Epithelial cell of prostate (primary cell): ENCODE measurements around the gene FCRL5.

Source experiments
- DNase-seq: peaks from one replicate; pipeline ENCODE4 v3.0.0-alpha.2; 2011; ENCODE audit warnings: low read depth, low spot score
- H3K27ac ChIP-seq: fragments of 450-650 bp; 2 replicates; pipeline ENCODE4 v1.5.1; 2017; ENCODE audit warnings: mild to moderate bottlenecking

The FCRL5 gene

DNA sequence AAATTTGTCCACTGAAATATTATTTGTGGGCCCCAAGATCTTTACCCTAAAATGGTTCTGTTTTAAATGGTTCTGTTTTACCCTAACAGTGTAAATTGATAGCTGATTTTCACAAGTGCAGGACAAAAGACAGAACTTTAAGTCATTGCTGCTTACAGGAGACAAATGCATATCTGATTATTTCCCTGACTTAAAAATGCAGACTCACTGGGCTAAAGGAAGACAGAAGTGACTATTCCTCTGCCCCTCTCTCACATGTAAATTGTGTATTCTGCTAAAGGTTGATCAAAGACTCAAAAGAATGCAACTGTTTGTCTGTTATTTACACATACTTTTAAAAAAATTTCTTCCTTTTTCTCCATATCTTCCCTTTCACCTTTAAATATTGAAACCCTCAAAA lies 12.7 kb downstream of the FCRL5 start:
- H3K27ac ChIP-seq = no peak overlapping the region
- no peak for DNase-seq

DNA sequence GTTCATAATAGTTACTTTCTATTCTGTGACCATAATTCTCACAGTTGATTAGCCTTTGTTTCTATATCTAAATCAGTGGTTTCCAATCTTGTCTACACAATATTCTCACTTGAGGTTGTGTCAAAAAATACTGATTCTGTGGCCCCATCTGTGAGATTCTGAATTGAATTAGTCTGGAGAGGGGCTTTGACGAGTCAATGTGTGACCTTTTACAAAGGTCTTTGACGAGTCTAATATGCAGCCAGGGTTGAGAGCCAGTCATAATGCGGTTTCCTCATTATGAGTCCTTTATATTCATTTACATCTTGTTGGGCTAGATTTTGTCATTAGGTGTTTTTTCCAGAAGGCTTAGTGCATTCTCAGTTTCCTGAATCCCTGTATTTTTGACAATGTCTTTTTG lies 19.7 kb downstream of the FCRL5 start:
- no peak for DNase-seq
- no peak overlapping the region for H3K27ac ChIP-seq

DNA sequence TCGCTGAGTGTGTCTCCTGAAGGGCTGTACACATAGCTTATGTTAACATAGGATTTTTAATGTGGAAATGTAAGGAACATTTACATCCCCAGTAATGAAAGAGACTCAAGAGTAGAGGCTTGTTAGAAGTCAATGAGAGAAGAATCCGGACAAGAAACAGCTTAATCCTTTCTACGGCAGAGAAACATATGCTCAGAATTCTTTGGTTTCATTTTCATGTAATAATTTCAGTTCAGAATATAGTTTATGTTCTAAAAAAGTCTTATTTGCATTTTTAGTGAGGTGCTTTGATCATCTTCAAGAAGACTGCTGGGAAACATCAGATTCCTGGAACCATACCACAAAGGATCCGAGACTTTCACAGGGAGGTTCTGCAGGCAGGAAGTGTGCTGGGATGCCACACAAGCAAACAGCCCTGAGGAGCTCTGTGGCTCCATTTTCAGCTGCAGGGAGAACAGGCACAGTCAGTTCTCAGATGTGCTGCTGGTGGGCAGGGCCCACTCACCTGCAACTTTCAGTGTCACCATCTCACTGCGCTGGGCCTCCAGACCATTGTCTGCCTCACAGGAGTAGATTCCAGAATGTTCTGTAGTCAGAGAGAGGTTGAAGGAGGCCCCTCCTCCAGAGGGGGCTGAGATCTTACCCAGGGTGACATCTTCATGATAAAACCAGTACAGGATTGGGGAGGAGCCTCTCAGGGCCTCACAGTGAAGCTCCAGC lies 28.4 kb downstream of the FCRL5 start:
- no peak for DNase-seq
- H3K27ac ChIP-seq = no peak overlapping the region

DNA sequence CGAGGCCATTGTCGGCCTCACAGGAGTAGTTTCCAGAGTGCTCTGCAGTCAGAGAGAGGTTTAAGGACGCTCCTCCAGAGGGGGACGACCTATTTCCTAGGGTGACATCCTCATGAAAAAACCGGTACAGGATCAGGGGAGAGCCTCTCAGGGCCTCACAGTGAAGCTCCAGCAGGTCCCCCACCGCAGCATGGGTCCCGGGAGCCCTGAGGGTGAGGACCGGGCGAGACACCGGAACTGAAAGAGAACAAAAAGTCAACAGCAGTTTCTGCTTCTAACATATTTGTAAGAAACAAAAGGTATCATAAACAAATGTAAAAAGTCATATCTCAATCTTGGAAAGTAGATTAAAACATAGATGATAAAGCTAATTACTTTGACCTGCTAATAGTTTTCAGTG lies 31.3 kb downstream of the FCRL5 start:
- no peak for DNase-seq
- H3K27ac ChIP-seq = no peak overlapping the region

DNA sequence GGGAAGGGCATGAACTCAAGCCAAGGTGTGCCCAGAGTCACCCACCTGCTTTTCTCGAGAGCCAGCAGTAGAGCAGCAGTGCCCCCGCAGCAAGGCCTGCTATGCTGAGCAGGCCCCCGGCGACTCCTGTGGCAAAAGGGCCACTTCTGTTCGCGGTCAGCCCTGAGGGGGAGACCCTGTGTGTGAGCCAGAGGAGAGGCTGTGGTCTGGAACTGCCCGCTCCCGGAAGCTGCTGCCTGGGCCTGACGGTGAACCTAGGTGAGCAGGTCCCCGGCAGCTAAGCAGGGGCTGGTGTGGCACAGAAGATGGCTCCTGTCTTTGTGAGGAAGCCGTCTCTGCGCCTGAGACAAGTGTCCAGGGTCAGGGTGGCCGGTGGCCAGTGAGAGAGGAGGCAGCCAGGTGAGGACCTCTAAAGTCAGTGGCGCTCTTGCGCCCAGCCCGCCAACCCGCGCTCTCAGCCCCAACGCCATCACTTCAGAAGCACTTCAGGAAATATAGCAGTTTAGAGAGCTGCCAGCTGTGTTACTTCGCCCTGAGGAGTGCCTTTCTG lies 31.9 kb downstream of the FCRL5 start:
- H3K27ac ChIP-seq = no peak overlapping the region
- DNase-seq = no peak

DNA sequence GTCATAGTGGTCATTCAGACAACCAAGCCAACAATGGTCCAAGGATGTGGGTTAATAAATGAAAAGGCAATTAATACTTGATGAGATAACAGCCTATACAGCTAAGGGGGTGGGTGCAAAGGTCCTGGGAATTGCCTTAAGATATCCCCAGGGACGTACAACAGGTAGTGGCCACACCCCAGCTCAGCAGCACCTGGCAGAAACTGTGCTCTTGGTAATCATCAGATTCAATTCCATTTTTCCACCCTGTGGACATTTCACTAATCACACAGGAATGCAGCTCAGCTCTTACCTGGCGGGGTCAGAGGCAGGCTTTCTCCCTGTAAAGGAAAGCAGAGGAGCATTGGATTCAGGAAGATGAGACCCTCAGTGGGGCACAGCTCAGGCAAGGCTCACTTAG lies 32.9 kb downstream of the FCRL5 start:
- no peak overlapping the region for H3K27ac ChIP-seq
- DNase-seq = no peak

DNA sequence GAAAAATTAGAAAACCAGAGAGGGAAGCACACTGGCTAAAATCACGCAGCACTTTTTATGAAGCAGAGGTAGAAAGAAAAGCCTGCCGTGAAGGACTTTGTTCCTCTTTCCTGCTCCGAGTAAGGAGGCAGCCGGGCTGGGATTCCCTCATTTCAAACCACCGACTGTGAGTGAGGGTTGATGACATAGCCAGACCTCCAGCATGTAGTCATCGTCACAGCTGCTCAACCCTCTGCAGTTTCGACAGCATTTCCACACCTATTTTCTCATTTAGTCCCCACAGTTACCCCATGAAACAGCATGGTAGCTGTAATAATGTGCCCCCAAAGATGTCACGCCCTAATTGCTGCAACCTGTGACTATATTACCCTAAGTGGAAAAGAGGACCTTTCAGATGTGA lies 35.3 kb downstream of the FCRL5 start:
- DNase-seq = no peak

GRCh38 chr1:157515709-157516108 lies 36.6 kb downstream of the FCRL5 start:
- no peak for DNase-seq
- no peak overlapping the region for H3K27ac ChIP-seq

More for the DNA sequence above, 35.3 kb downstream of the FCRL5 start:
- H3K27ac ChIP-seq = no peak overlapping the region

DNA sequence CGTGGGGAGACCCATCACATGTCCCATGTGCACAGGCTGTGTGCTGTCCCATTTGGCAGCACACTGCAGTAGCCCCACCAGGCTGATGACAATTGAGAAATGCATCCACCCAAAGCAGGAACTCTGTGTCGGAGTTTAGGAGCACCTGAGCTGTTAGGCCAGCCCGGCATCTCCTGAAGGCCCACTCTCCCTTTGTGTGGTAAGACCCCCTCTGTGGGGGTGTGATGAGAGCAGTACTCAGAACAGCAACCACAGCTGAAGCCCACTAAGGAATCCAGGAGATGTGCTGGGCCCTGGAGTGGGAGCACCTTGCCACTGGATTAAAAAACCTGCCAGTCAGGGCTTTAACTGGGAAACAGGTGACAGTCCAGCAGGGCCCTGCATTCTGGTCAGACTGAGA lies 37.2 kb downstream of the FCRL5 start:
- H3K27ac ChIP-seq = no peak overlapping the region
- no peak for DNase-seq

DNA sequence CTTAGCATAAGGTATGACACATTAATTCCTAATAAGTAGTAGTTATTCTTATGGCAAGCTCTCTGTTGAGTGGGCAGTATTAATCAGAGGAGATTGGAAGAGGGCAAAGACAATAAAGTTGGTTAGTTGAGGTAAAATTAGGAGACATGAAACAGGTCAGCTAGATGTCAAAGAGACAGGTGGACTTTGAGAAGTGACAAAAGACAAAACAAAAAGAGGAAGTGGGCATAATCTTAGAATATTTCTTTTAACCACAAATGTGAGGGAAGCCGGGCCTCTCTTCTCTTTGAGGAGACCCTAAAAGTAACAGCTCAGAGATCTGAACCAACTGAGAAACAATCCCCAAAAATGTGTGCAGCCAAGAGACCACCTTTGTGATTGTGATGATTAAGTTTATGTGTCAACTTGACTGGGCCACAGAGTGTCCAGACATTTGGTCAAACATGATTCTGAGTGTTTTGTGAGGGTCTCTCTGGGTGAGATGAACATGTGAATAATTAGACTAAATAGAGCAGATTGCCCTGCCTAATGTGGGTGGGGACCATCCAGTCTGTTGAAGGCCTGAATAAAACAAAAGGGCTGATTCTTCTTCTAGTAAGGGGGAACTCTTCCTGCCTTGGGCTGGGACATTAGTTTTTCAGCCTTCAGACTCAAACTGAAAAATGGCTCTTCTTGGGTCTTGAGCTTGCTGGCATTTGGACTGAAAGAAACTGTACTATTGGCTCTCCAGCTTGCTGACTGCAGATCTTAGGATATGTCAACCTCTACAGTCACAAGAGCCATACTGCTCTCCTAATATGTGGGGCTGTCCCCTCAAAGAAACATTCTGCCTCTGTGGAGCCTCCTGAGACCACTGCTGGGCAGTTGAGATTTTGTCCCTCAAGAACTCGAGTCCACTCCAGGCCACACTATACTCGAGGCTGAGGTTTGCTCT lies 40.0 kb downstream of the FCRL5 start:
- H3K27ac ChIP-seq = no peak overlapping the region
- DNase-seq = no peak

DNA sequence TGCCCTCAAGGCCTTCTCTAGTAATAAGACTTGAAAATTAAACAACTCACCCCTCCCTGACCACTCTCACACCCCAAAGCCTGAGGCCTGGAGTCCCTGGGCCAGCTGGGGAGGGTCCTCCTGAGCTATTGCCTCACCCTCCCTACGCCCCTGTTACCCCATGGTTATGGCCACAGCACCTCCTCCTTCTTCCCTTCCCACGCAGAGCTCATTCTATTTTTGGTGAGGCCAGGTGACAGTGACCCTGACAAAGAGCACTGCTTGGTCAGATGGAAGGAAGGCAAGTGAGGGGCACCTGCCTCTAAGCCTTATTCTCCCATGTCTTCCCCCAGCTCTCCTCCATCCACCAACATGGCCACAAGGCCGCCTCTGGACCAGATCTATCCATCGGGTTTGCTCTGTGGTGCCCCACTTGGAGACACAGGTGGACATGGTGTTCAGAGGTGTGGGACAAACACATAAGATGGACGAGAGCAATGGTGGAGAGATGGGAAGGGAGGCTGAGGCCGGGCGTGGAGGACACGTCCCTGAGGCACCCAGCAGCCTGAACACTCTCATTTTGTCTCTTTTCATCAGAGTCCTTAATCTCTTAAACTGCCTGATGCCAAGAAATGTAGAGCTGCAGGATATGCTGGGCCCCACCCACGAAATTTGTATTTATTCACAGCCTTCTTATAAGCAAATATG lies 42.6 kb downstream of the FCRL5 start:
- no peak for DNase-seq

DNA sequence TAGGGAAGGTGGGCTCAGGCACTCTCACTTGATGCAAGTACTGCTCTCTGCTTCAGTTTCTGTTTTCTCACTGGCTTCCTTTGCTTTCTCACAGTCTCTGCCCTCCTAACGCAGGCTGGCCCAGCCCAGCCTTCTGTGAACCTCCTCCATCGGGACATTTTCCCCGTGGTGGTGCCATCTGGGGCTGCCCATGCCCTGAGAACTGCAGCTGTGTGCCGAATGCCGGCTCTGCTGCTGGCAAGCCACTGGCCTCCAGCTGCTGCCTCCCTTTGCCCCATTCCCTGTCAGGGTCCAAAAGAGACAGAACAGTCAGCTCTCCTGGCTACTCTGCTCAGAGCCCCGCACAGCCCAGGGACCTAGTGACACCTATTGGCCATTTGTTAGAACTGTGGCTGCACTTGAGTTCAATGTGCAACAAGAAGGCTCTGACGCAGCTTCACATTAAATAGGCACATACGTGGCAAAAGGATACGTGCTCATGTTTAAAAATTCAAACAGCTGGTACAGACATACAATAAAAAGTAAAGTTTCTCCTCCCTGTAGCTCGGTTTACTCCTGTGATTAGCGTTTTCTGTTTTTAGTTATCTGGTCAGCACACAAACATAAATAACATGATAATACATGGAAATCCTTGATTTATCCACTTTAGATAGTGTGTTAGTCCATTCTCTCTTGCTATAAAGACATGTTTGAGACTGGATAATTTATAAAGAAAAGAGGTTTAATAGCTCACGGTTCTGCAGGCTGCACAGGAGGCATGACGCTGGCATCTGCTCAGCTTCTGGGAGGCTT lies 46.6 kb downstream of the FCRL5 start:
- no peak for DNase-seq
- no peak overlapping the region for H3K27ac ChIP-seq

More for the DNA sequence above, 42.6 kb downstream of the FCRL5 start:
- no peak overlapping the region for H3K27ac ChIP-seq

GRCh38 chr1:157504646-157505045 lies 47.7 kb downstream of the FCRL5 start:
- DNase-seq = no peak
- no peak overlapping the region for H3K27ac ChIP-seq

DNA sequence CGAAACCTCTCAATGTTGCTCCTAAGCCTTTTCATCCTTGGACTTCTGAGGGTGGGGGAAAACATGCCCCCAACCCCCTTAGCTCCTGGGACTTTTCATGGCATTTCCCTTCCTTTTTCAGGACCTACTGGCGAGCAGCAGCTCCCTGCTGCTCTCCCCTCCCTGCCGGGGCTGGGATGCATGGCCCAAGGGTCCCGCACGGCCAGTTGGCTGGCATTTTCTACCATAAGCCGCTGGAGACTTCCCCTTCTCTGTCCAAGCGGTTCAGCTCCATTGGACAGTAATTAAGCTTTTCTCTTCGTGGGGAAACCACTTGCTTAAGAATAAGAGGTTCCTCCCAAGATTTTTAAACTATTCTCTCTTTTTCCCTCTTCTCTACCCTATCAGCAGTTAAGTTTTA lies 52.8 kb downstream of the FCRL5 start:
- no peak overlapping the region for H3K27ac ChIP-seq
- no peak for DNase-seq

DNA sequence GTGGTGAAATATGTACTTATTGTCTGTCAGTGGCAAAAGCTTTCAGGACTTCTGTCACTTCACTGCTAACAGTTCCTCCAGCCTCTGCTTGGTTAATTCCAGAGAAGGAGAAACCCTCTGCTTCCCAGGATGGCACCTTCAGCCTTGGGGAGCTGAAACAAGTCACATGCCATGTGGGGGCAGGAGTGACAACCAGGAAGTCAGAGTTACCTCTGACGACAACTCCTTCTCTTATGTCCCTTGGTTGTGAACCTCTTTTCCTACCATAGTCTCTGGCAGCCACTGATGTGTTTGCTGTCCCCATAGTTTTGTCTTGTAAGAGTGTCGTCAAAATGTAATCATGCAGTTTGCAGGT lies 53.6 kb downstream of the FCRL5 start:
- DNase-seq = no peak
- no peak overlapping the region for H3K27ac ChIP-seq

GRCh38 chr1:157497987-157498735 lies 54.2 kb downstream of the FCRL5 start:
- H3K27ac ChIP-seq = no peak overlapping the region
- DNase-seq = no peak

GRCh38 chr1:157497284-157497683 lies 55.0 kb downstream of the FCRL5 start:
- H3K27ac ChIP-seq = no peak overlapping the region
- no peak for DNase-seq

DNA sequence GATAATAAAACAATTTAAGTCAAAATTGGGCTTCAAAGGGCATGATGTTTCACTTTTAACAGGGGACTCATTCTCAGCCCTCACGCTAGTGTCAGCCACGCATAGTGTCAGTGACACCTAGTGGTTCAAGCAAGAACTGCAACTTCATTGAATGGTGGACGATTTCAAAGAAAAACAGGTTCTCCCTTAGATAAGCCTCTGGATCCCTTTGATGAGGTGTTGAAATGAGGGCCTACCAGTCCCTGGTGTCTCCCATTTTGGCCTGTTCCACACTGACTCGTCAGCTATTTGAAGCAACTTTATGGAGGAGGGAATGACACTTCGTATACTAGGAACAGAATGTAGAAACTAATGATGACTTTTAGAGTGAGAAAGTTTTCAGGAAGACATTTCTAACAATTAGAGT lies 56.2 kb downstream of the FCRL5 start:
- no peak overlapping the region for H3K27ac ChIP-seq
- DNase-seq = no peak

GRCh38 chr1:157495285-157495684 lies 57.0 kb downstream of the FCRL5 start:
- no peak for DNase-seq
- H3K27ac ChIP-seq = no peak overlapping the region
